Right lobe of liver (tissue), 6 donors: Measurements from ENCODE around the gene UBAC2. TPM values are rescaled to one million over a fixed set of nuclear protein-coding genes. Genes with fewer than 3 reads are reported as not detected.

Experiments
- ATAC-seq, 4 donors: fragments of 200-7000 bp; cut with Tn5 transposase; one replicate each; pipeline ENCODE4 v1.9.1; 2020; ENCODE audit warnings: mild to moderate bottlenecking in 4 of 4, moderate library complexity in 4 of 4
- DNase-seq, 3 donors: peaks; one replicate each; pipeline ENCODE4 v3.0.0-alpha.2; 2020
- H3K27ac ChIP-seq, 3 donors: fragments of 200-600 bp; one replicate each; pipeline ENCODE4 v1.8.0; 2022
- H3K27me3 ChIP-seq, 2 donors: fragments of 200-600 bp; one replicate each; pipeline ENCODE4 v1.8.0; 2022
- H3K36me3 ChIP-seq, 4 donors: fragments of 200-600 bp; sonication (generic) in 1 of 4; one replicate each; pipeline versions ENCODE4 v1.5.1 to v1.8.0; 2017 to 2022; ENCODE audit warnings: control low read depth in 1 of 4
- H3K4me1 ChIP-seq, 4 donors: fragments of 200-600 bp; sonication (generic) in 1 of 4; one replicate each; pipeline versions ENCODE4 v1.5.1 to v1.8.0; 2017 to 2022; ENCODE audit warnings: control low read depth in 1 of 4
- H3K4me3 ChIP-seq, 3 donors: fragments of 200-600 bp; one replicate each; pipeline ENCODE4 v1.8.0; 2022
- H3K9me3 ChIP-seq, 4 donors: fragments of 200-600 bp; sonication (generic) in 1 of 4; one replicate each; pipeline versions ENCODE4 v1.5.1 to v1.8.0; 2017 to 2022; ENCODE audit warnings: control low read depth in 1 of 4
- CTCF ChIP-seq, 4 donors: fragments of 200-600 bp in 3 of 4; fragments of 450-650 bp in 1 of 4; IDR thresholded peaks; one replicate each; pipeline versions ENCODE4 v1.5.1 to v1.8.0; 2016 to 2022; ENCODE audit warnings: antibody characterized with exemption in 4 of 4, mild to moderate bottlenecking in 2 of 4
- POLR2A ChIP-seq: fragments of 450-650 bp; IDR thresholded peaks from one replicate; pipeline ENCODE4 v1.6.1; 2017; ENCODE audit warnings: antibody characterized with exemption, mild to moderate bottlenecking
- WGBS: methylation state at CpG from one replicate; pipeline ENCODE4 v1.1.6; 2018; ENCODE audit warnings: low coverage, low lambda C conversion rate; ENCODE audit not compliant: insufficient coverage; ENCODE audit errors: missing lambda C conversion rate; 5-methylcytosine and 5-hydroxymethylcytosine counted together
- intact Hi-C, 2 donors: fragments of 100-400 bp; cut with DNase I; formaldehyde crosslinking; loops; one replicate each; pipeline versions ENCODE4 v1.11.2 to v1.14.1; 2022
- total RNA-seq, 6 experiments: library from RNA; depleted of rRNA in 2 of 6; stranded (reverse); fragments of >200 nt in 2 of 6; fragmentation: NEBNext Ultra II Directional in 3 of 6; extraction: Animal tissue kit (Norgen Biotek cat#: 25700) in 3 of 6; gene quantifications; one replicate each; pipeline versions ENCODE4 v1.1.0 to v1.2.4, GENCODE V29; 2016 to 2023
- donor health status: DM: no; HTN: yes; CAD: no.
- donor health status: DM: no; HTN: no; CAD: no.
- donor health status: DM: no; HTN: no; CAD: no.
- donor health status: DM: no; HTN: yes; CAD: no.
- donor health status: DM: no; HTN: yes; CAD: no.

UBAC2 gene
- total RNA-seq, 6 experiments from 2014 or later, result 30.2 to 45.0 (median 37.0) TPM

GRCh38 chr13:99346335-99347042 lies 145.8 kb downstream of the UBAC2 start:
- intact Hi-C loops, result no loop called here
- Histone ChIP-seq H3K36me3 (peaks cover 0 to 10% (median 4%) of the 10 kb centered on the region in 4 donors), H3K4me1 (no peaks in the 10 kb centered on the region), H3K27ac (no peak overlapping the region), H3K27me3 (no peaks in the 10 kb centered on the region), H3K9me3 (no peaks in the 10 kb centered on the region), H3K4me3 (no peak overlapping the region)
- TF ChIP-seq CTCF (IDR thresholded peaks at IDR 0.05), result no peak
- no peak for TF ChIP-seq POLR2A
- WGBS, result 88% methylated on average over 11 of the region's 11 CpGs
- ATAC-seq (no peak), DNase-seq (no peak)

- Histone ChIP-seq H3K4me3 (no peak overlapping the region), H3K9me3 (no peaks in the 10 kb centered on the region), H3K27me3 (no peaks in the 10 kb centered on the region), H3K36me3 (peaks cover 0 to 7% (median under 1%) of the 10 kb centered on the region in 4 donors), H3K27ac (no peak overlapping the region), H3K4me1 (no peaks in the 10 kb centered on the region)
- TF ChIP-seq POLR2A, result no peak
- no peak for TF ChIP-seq CTCF (IDR thresholded peaks at IDR 0.05)
- no peak for ATAC-seq
- 86% methylated on average over 4 of the region's 6 CpGs for WGBS
- intact Hi-C loops, result no loop called here
- no peak for DNase-seq
These were observed 146.8 kb downstream of the UBAC2 start for GRCh38 chr13:99347335-99347878.

GRCh38 chr13:99347911-99348451 lies 147.3 kb downstream of the UBAC2 start:
- DNase-seq, result no peak
- TF ChIP-seq CTCF (IDR thresholded peaks at IDR 0.05), result no peak
- no peak for TF ChIP-seq POLR2A
- Histone ChIP-seq H3K4me3 (no peak overlapping the region), H3K27ac (no peak overlapping the region), H3K9me3 (no peaks in the 10 kb centered on the region), H3K4me1 (no peaks in the 10 kb centered on the region), H3K36me3 (peaks cover 0 to 5% (median 0%) of the 10 kb centered on the region in 4 donors), H3K27me3 (no peaks in the 10 kb centered on the region)
- 97% methylated on average over 8 of the region's 8 CpGs for whole genome bisulfite sequencing
- no peak for ATAC-seq
- intact Hi-C loops, result no loop called here

GRCh38 chr13:99350191-99350590 lies 149.5 kb downstream of the UBAC2 start:
- no CpG with 5 or more reads among the region's 2 CpGs for WGBS
- H3K4me1 ChIP-seq, result no peaks in the 10 kb centered on the region
- no peak overlapping the region for H3K4me3 ChIP-seq
- H3K27ac ChIP-seq, result no peak overlapping the region
- ATAC-seq, result no peak
- no peak for TF ChIP-seq POLR2A
- no peak for TF ChIP-seq CTCF (IDR thresholded peaks at IDR 0.05)
- no peaks in the 10 kb centered on the region for H3K36me3 ChIP-seq
- H3K27me3 ChIP-seq, result no peaks in the 10 kb centered on the region
- intact Hi-C loops, result no loop called here
- H3K9me3 ChIP-seq, result no peaks in the 10 kb centered on the region
- DNase-seq, result no peak
